PC-3 (cell line): ENCODE measurements around the gene MMP15.

Experiments
- EZH2phosphoT487 ChIP-seq: fragments of 300-600 bp; sonication (generic); IDR thresholded peaks from 2 replicates; pipeline ENCODE4 v1.6.1; 2018; ENCODE audit warnings: mild to moderate bottlenecking, antibody characterized with exemption, low read length, borderline replicate concordance
- TF ChIP-seq, protein P1 (sequence below): fragments of 300-600 bp; sonication (generic); conservative IDR thresholded peaks from 2 replicates; pipeline ENCODE4 v1.5.1; 2017; ENCODE audit warnings: antibody characterized with exemption, low read depth, mild to moderate bottlenecking, low read length

DNA sequence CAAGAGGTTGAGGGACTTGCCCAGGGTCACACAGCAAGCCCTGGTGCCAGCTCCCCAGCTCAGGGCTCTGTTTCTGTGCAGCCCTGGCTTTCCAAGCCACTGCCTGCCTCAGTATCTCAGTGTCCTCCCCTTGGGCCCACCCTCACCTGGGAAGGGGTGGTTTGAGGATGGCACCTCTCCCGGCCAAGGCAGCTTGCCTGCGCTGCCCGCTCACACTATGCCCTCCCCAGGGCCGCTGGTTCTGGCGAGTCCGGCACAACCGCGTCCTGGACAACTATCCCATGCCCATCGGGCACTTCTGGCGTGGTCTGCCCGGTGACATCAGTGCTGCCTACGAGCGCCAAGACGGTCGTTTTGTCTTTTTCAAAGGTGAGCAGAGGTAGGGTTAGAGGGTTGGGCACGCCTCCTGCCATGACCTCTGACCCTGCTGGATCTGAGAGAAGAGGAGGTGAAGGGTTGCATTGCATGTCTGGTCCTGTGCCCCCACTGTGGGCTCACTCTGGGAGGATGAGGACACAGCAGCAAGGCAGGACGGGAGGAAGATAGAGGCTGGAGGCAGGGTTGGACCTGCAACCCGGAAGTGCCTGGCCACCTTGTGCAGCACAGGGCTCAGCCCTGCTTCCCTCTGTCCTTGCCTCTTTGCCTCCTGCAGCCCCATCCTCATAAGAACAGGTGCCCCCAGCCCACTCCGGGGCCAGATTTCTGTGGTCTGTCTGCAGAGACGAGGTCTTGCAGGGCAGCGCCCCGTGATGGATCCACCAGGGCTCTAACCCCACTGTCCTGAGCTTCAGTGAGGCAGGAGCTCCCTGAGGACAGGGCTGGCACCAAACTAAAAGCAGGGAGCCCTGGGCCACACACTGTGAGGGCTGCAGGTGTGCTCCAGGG is 16.7 kb downstream of the MMP15 start:
- TF ChIP-seq, protein P1, sequence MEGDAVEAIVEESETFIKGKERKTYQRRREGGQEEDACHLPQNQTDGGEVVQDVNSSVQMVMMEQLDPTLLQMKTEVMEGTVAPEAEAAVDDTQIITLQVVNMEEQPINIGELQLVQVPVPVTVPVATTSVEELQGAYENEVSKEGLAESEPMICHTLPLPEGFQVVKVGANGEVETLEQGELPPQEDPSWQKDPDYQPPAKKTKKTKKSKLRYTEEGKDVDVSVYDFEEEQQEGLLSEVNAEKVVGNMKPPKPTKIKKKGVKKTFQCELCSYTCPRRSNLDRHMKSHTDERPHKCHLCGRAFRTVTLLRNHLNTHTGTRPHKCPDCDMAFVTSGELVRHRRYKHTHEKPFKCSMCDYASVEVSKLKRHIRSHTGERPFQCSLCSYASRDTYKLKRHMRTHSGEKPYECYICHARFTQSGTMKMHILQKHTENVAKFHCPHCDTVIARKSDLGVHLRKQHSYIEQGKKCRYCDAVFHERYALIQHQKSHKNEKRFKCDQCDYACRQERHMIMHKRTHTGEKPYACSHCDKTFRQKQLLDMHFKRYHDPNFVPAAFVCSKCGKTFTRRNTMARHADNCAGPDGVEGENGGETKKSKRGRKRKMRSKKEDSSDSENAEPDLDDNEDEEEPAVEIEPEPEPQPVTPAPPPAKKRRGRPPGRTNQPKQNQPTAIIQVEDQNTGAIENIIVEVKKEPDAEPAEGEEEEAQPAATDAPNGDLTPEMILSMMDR = no peak
- no peak for TF ChIP-seq EZH2phosphoT487
